Measurements from ENCODE around the gene RIPK3. TPM values are rescaled to one million over a fixed set of nuclear protein-coding genes. Genes with fewer than 3 reads are reported as not detected.

Gene RIPK3
- total and polyA plus RNA-seq, 2 experiments from 2014 or later = 4.8 to 7.0 TPM

DNA sequence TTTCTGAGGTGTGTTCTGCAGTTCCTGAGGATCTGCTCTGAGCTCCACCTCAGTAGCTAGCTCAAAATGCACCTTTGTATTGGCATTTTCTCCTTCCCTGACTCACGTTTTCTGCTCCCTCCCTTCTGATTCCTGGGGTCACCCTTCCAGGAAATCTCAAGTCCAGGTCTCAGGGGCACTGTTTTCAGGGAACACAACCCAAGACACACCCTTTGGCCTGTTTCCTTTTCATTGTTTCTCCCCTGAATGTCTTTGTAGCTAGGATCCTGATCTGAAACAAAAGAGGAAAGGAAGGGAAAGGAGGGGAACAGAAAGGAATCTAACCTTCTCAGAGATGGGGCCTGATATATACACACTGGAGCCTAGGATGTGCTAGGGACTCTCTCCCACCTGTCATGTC, 7.3 kb upstream of the RIPK3 start:
- WGBS (ENCODE audit: low lambda C conversion rate, missing lambda C conversion rate) = 29% methylated on average over 1 of the region's 1 CpG
- no peak for DNase-seq (ENCODE audit: low spot score)
- H3K36me3 ChIP-seq (replicated peaks; ENCODE audit: insufficient read depth, low read depth) = no peaks in the 10 kb centered on the region
- H3K4me3 ChIP-seq = no peak overlapping the region
- TF ChIP-seq CTCF (IDR thresholded peaks at IDR 0.05; ENCODE audit: poor library complexity) (no peak), EZH2 (IDR thresholded peaks at IDR 0.05; ENCODE audit: borderline replicate concordance) (no peak), EZH2phosphoT487 (IDR thresholded peaks at IDR 0.05; ENCODE audit: low read depth, severe bottlenecking, unreplicated experiment) (no peak)
- no peaks in the 10 kb centered on the region for H3K9me3 ChIP-seq (ENCODE audit: low read depth)
- H3K4me2 ChIP-seq = no peak overlapping the region
- H3K79me2 ChIP-seq = no peaks in the 10 kb centered on the region
- H2AFZ ChIP-seq = no peak overlapping the region
- peaks cover 2% of the 10 kb centered on the region for H3K27me3 ChIP-seq
- H3K9me2 ChIP-seq (replicated peaks; ENCODE audit: insufficient read depth) = no peaks in the 10 kb centered on the region
- no peaks in the 10 kb centered on the region for H4K20me1 ChIP-seq (ENCODE audit: insufficient read depth, poor library complexity, severe bottlenecking)
- no peak overlapping the region for H3K27ac ChIP-seq
- H3K4me1 ChIP-seq (ENCODE audit: insufficient read depth) = no peaks in the 10 kb centered on the region

DNA sequence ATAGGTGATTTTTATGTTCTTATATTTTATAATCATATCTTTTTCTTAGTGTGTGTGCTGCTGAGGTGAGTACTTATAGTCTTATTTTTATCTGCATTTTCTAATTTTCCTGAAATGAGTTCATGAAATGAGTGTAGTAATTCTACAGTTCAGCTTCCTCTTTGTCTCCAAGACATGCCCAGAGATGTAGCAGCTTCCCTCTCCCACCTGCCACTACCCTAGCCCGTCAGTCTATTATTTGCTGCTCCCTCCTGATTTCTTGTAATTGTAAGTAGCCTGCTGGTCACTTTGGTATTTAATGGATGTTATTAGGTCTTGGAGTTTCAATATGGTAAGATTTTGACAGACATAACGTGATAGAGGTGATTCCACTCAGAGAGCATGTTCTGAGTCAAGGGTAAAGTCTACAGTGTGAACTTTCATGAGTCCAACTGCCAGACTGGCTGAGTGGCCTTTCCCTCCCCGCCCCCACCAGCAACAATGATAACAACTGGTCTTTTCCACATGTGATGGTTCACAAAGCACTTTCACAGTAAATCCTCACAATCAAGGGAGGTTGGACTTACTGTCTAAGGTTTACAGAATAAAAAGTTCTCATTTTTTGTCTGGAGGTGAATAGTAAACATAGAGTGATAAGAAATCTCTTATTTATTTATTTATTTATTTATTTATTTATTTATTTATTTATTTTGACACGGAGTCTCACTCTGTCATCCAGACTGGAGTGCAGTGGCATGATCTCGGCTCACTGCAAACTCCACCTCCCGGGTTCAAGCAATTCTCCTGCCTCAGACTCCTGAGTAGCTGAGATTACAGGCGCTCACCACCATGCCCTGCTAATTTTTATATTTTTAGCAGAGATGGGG, 4.2 kb upstream of the RIPK3 start:
- Histone ChIP-seq H3K9me2 (replicated peaks; ENCODE audit: insufficient read depth) (no peaks in the 10 kb centered on the region), H3K79me2 (no peaks in the 10 kb centered on the region), H2AFZ (no peak overlapping the region), H3K4me2 (no peak overlapping the region), H3K36me3 (replicated peaks; ENCODE audit: insufficient read depth, low read depth) (no peaks in the 10 kb centered on the region), H3K27ac (no peak overlapping the region), H3K4me1 (ENCODE audit: insufficient read depth) (peaks cover 7% of the 10 kb centered on the region), H3K27me3 (peaks cover 20% of the 10 kb centered on the region), H3K9me3 (ENCODE audit: low read depth) (no peaks in the 10 kb centered on the region), H4K20me1 (ENCODE audit: insufficient read depth, poor library complexity, severe bottlenecking) (no peaks in the 10 kb centered on the region), H3K4me3 (no peak overlapping the region)
- 66% methylated on average over 7 of the region's 7 CpGs for WGBS (ENCODE audit: low lambda C conversion rate, missing lambda C conversion rate)
- DNase-seq (ENCODE audit: low spot score) = peak; percentile 78
- TF ChIP-seq EZH2phosphoT487 (IDR thresholded peaks at IDR 0.05; ENCODE audit: low read depth, severe bottlenecking, unreplicated experiment) = no peak
- TF ChIP-seq EZH2 (IDR thresholded peaks at IDR 0.05; ENCODE audit: borderline replicate concordance) = no peak
- no peak for TF ChIP-seq CTCF (IDR thresholded peaks at IDR 0.05; ENCODE audit: poor library complexity)

DNA sequence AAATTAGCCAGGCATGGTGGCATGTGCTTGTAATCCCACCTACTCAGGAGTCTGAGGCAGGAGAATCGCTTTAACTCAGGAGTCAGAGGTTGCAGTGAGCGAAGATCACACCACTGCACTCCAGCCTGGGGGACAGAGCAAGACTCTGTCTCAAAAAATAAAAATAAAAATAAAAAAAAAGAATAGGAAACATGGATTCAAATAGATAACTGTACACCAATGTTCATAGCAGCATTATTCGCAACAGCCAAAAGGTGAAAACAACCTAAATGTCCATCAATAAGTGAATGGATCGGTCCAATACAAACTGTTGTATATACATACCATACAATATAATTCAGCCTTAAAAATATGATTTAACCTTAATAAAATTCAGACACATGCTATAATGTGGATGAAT, 3.1 kb upstream of the RIPK3 start:
- no peaks in the 10 kb centered on the region for H3K9me3 ChIP-seq (ENCODE audit: low read depth)
- TF ChIP-seq CTCF (IDR thresholded peaks at IDR 0.05; ENCODE audit: poor library complexity) (no peak), EZH2 (IDR thresholded peaks at IDR 0.05; ENCODE audit: borderline replicate concordance) (no peak), EZH2phosphoT487 (IDR thresholded peaks at IDR 0.05; ENCODE audit: low read depth, severe bottlenecking, unreplicated experiment) (no peak)
- H3K79me2 ChIP-seq = no peaks in the 10 kb centered on the region
- H3K36me3 ChIP-seq (replicated peaks; ENCODE audit: insufficient read depth, low read depth) = no peaks in the 10 kb centered on the region
- no peak overlapping the region for H3K4me2 ChIP-seq
- H3K4me1 ChIP-seq (ENCODE audit: insufficient read depth) = peaks cover 7% of the 10 kb centered on the region
- no peaks in the 10 kb centered on the region for H4K20me1 ChIP-seq (ENCODE audit: insufficient read depth, poor library complexity, severe bottlenecking)
- H3K9me2 ChIP-seq (replicated peaks; ENCODE audit: insufficient read depth) = no peaks in the 10 kb centered on the region
- DNase-seq (ENCODE audit: low spot score) = no peak
- WGBS (ENCODE audit: low lambda C conversion rate, missing lambda C conversion rate) = 95% methylated on average over 4 of the region's 4 CpGs
- H3K4me3 ChIP-seq = no peak overlapping the region
- H3K27me3 ChIP-seq = peaks cover 22% of the 10 kb centered on the region
- H2AFZ ChIP-seq = no peak overlapping the region
- no peak overlapping the region for H3K27ac ChIP-seq
